H1 (cell line): ENCODE results near the gene STK32A. TPM values are rescaled to one million over a fixed set of nuclear protein-coding genes. Genes with fewer than 3 reads are reported as not detected.

Experiments used
- CTCF ChIA-PET: fragments of 300-600 bp; sonication (Branson Sonifier 250); formaldehyde crosslinking; loops from one replicate; lab custom pipeline; 2021; ENCODE audit not compliant: partially characterized antibody; lab: Charles Lee
- POLR2A ChIA-PET: fragments of 300-600 bp; sonication (Branson Sonifier 250); formaldehyde crosslinking; loops from one replicate; lab custom pipeline; 2021; ENCODE audit warnings: inconsistent platforms; ENCODE audit not compliant: partially characterized antibody; lab: Charles Lee
- DNase-seq, 2 experiments: peaks; one replicate each; pipeline versions ENCODE4 v3.0.0 to v3.0.0-alpha.2; 2010 to 2022; ENCODE audit warnings: low spot score in 2 of 2, low read depth in 1 of 2, mixed read lengths in 1 of 2
- FAIRE-seq: peaks from 2 replicates; lab custom pipeline; 2011; peaks lifted over from hg19 to GRCh38; lab: Jason Lieb, UNC
- H2AFZ ChIP-seq: 2 replicates; pipeline ENCODE4 v1.8.1; 2012; ENCODE audit warnings: low read length, inconsistent platforms
- H2AK5ac ChIP-seq: 2 replicates; pipeline ENCODE4 v1.6.1; 2013; ENCODE audit warnings: low read depth, low read length
- H2BK120ac ChIP-seq: replicated peaks from 2 replicates; pipeline ENCODE3; 2013; ENCODE audit warnings: low read depth, low read length, inconsistent platforms
- H2BK12ac ChIP-seq: 2 replicates; pipeline ENCODE4 v1.6.1; 2013; ENCODE audit warnings: low read depth, low read length
- H2BK15ac ChIP-seq: 2 replicates; pipeline ENCODE4 v1.6.1; 2013; ENCODE audit warnings: low read length
- H2BK20ac ChIP-seq: 2 replicates; pipeline ENCODE4 v1.6.1; 2013; ENCODE audit warnings: low read length
- H2BK5ac ChIP-seq: 2 replicates; pipeline ENCODE4 v1.6.1; 2013; ENCODE audit warnings: low read depth, low read length
- H3K14ac ChIP-seq: 2 replicates; pipeline ENCODE4 v1.6.1; 2013; ENCODE audit warnings: inconsistent platforms; ENCODE audit not compliant: insufficient read length
- H3K18ac ChIP-seq: 2 replicates; pipeline ENCODE4 v1.6.1; 2013; ENCODE audit warnings: low read length; ENCODE audit errors: extremely low read depth
- H3K23ac ChIP-seq: 2 replicates; pipeline ENCODE4 v1.6.1; 2013; ENCODE audit warnings: inconsistent platforms; ENCODE audit not compliant: insufficient read length
- H3K23me2 ChIP-seq: 2 replicates; pipeline ENCODE4 v1.6.1; 2013; ENCODE audit warnings: low read depth, low read length
- H3K27ac ChIP-seq: 2 replicates; pipeline ENCODE4 v1.6.1; 2011; ENCODE audit warnings: low read depth, low read length, inconsistent platforms
- H3K27me3 ChIP-seq, 4 experiments: replicated peaks in 1 of 4; 1 replicate in 1 of 4; 2 replicates in 3 of 4; pipeline versions ENCODE4 v1.6.1 to v1.8.1; 2011 to 2013; ENCODE audit warnings: low read length in 3 of 4, mild to moderate bottlenecking in 3 of 4, inconsistent platforms in 2 of 4, mixed read lengths in 2 of 4, moderate library complexity in 1 of 4; ENCODE audit not compliant: control insufficient read depth in 3 of 4, insufficient read depth in 3 of 4; ENCODE audit errors: extremely low read depth in 1 of 4
- H3K36me3 ChIP-seq, 4 experiments: 2 replicates each; pipeline versions ENCODE4 v1.6.1 to v1.8.1; 2011 to 2013; ENCODE audit warnings: mild to moderate bottlenecking in 4 of 4, low read length in 3 of 4, moderate library complexity in 2 of 4, control low read depth in 1 of 4, inconsistent platforms in 1 of 4; ENCODE audit not compliant: insufficient read depth in 4 of 4, control insufficient read depth in 2 of 4
- H3K4ac ChIP-seq: replicated peaks from 2 replicates; pipeline ENCODE3; 2013; ENCODE audit warnings: low read length, low read depth, mixed read lengths, inconsistent platforms; ENCODE audit not compliant: insufficient read length
- H3K4me1 ChIP-seq, 4 experiments: replicated peaks in 1 of 4; 1 replicate in 1 of 4; 2 replicates in 3 of 4; pipeline versions ENCODE4 v1.6.1 to v1.8.1; 2011 to 2013; ENCODE audit warnings: low read length in 3 of 4, inconsistent platforms in 2 of 4, mixed read lengths in 1 of 4; ENCODE audit not compliant: insufficient read depth in 4 of 4, control insufficient read depth in 3 of 4
- H3K4me2 ChIP-seq, 2 experiments: 2 replicates each; pipeline versions ENCODE4 v1.6.1 to v1.8.1; 2011 to 2013; ENCODE audit warnings: low read depth in 2 of 2, low read length in 2 of 2, control low read depth in 1 of 2, inconsistent platforms in 1 of 2, mild to moderate bottlenecking in 1 of 2; ENCODE audit not compliant: insufficient read depth in 1 of 2
- H3K4me3 ChIP-seq, 4 experiments: fragments of 200-600, 300-600 bp in 1 of 4; sonication (generic), shearing (Covaris generic), sonication (Bioruptor Twin) in 1 of 4; 2 replicates each; pipeline versions ENCODE4 v1.5.1 to v1.8.1; 2011 to 2016; ENCODE audit warnings: low read length in 4 of 4, low read depth in 3 of 4, control low read depth in 2 of 4, inconsistent platforms in 2 of 4, mild to moderate bottlenecking in 2 of 4, mixed read lengths in 1 of 4, moderate library complexity in 1 of 4; ENCODE audit not compliant: insufficient read depth in 2 of 4; ENCODE audit errors: extremely low read depth in 1 of 4
- H3K56ac ChIP-seq: replicated peaks from 2 replicates; pipeline ENCODE3; 2013; ENCODE audit warnings: low read depth, mild to moderate bottlenecking, mixed read lengths, low read length, inconsistent platforms; ENCODE audit not compliant: insufficient read length
- H3K79me1 ChIP-seq: 2 replicates; pipeline ENCODE4 v1.6.1; 2013; ENCODE audit warnings: low read depth, low read length, control low read depth
- H3K79me2 ChIP-seq, 2 experiments: 2 replicates each; pipeline versions ENCODE4 v1.6.1 to v1.8.1; 2012 to 2013; ENCODE audit warnings: low read length in 2 of 2, mild to moderate bottlenecking in 2 of 2, inconsistent platforms in 1 of 2; ENCODE audit not compliant: insufficient read depth in 2 of 2, control insufficient read depth in 1 of 2
- H3K9ac ChIP-seq, 4 experiments: replicated peaks in 1 of 4; 1 replicate in 1 of 4; 2 replicates in 3 of 4; pipeline versions ENCODE4 v1.6.1 to v1.8.1; 2011 to 2013; ENCODE audit warnings: low read depth in 3 of 4, low read length in 3 of 4, control low read depth in 2 of 4, mild to moderate bottlenecking in 2 of 4, moderate library complexity in 2 of 4, inconsistent platforms in 1 of 4; ENCODE audit errors: extremely low read depth in 1 of 4
- H3K9me3 ChIP-seq, 2 experiments: 2 replicates each; pipeline versions ENCODE4 v1.6.1 to v1.8.1; 2012 to 2013; ENCODE audit warnings: mild to moderate bottlenecking in 2 of 2, moderate library complexity in 2 of 2, control low read depth in 1 of 2, inconsistent platforms in 1 of 2, low read depth in 1 of 2, low read length in 1 of 2, mixed read lengths in 1 of 2; ENCODE audit not compliant: insufficient read depth in 2 of 2
- H4K20me1 ChIP-seq, 2 experiments: replicated peaks in 1 of 2; 2 replicates each; pipeline versions ENCODE3 to v1.8.1; 2011 to 2013; ENCODE audit warnings: inconsistent platforms in 2 of 2, low read length in 2 of 2, mild to moderate bottlenecking in 1 of 2; ENCODE audit not compliant: insufficient read depth in 2 of 2, control insufficient read depth in 1 of 2
- H4K5ac ChIP-seq: 2 replicates; pipeline ENCODE4 v1.6.1; 2013; ENCODE audit warnings: low read length, low read depth, mixed read lengths, inconsistent platforms; ENCODE audit not compliant: insufficient read length
- H4K8ac ChIP-seq: 2 replicates; pipeline ENCODE4 v1.8.0; 2013; ENCODE audit warnings: mild to moderate bottlenecking, moderate library complexity, low read length, inconsistent platforms; ENCODE audit not compliant: insufficient read depth; ENCODE audit errors: extremely low read depth
- H4K91ac ChIP-seq: replicated peaks from 2 replicates; pipeline ENCODE3; 2013; ENCODE audit warnings: low read length, mixed read lengths, inconsistent platforms; ENCODE audit not compliant: insufficient read length
- MAFK ChIP-seq: IDR thresholded peaks from 2 replicates; pipeline ENCODE4 v1.6.1; 2012; ENCODE audit warnings: low read depth, mild to moderate bottlenecking, improper control_type of control experiment, low read length
- NRF1 ChIP-seq: IDR thresholded peaks from 2 replicates; pipeline ENCODE4 v1.6.1; 2011; ENCODE audit warnings: mild to moderate bottlenecking, low read depth, low read length, improper control_type of control experiment
- WGBS, 2 experiments: shearing (Covaris generic) in 1 of 2; methylation state at CpG; one replicate each; pipeline versions ENCODE4 v1.1.6 to v1.1.7; 2013 to 2015; ENCODE audit warnings: low lambda C conversion rate in 2 of 2, mixed read lengths in 2 of 2, inconsistent platforms in 1 of 2, low coverage in 1 of 2, missing lambda C conversion rate in 1 of 2; ENCODE audit not compliant: insufficient replicate concordance in 2 of 2, insufficient coverage in 1 of 2, insufficient read length in 1 of 2; ENCODE audit errors: extremely low coverage in 1 of 2, missing lambda C conversion rate in 1 of 2; 5-methylcytosine and 5-hydroxymethylcytosine counted together
- polyA plus RNA-seq, 7 experiments: library from polyadenylated mRNA; depleted of rRNA in 3 of 7; stranded (reverse) in 5 of 7; unstranded in 2 of 7; fragments of >200 nt in 5 of 7; fragments of 200-250 nt in 2 of 7; gene quantifications; 1 replicate in 5 of 7; 2 replicates in 1 of 7; 4 replicates in 1 of 7; pipeline versions ENCODE4 v1.2.1 to v1.2.3, GENCODE V29; 2011 to 2013; ENCODE audit warnings: missing spikeins in 2 of 7, mixed read lengths in 2 of 7
- total RNA-seq: library from RNA; stranded (reverse); fragmentation: NEBNext Ultra II Directional; extraction: Animal tissue kit (Norgen Biotek cat#: 25700); gene quantifications from 2 replicates; pipeline ENCODE4 v1.2.1, GENCODE V29; 2021

The STK32A gene
- total and polyA plus RNA-seq, 2 of the 8 experiments (the other 6 are each of a cell fraction or from before 2014, with no cell fraction given): 1.3 to 2.5 TPM

DNA sequence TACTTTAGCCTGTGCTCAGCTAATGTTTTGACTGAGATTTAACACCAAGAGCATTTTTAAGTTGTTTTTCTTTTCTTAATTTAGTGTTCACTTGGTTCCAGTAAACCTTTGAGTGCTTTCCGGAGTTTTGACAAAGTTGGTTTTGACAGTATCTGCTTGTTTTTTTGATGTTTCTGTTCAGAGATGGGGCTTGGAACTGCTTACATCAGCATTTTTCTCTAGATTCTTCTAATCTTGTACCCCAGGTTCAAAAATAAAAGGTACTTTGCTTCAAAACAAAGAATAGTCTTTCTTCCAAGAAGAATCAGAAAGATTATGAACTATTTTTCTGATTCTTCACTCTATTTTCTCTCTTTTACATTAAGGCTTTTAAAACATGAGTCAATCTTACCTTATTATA lies 142.9 kb downstream of the STK32A start:
- H4K8ac ChIP-seq: no peak overlapping the region
- no peak overlapping the region for H2BK5ac ChIP-seq
- no peak overlapping the region for H2BK20ac ChIP-seq
- H2BK120ac ChIP-seq: no peak overlapping the region
- H3K27ac ChIP-seq: no peak overlapping the region
- WGBS, 2 experiments: 91% methylated on average over 1 of the region's 1 CpG; no CpG with 5 or more reads in 1 of the 2 experiments
- FAIRE-seq (no peak), DNase-seq (no peak)
- H3K4me3 ChIP-seq: no peak overlapping the region
- no peak overlapping the region for H3K14ac ChIP-seq
- H3K56ac ChIP-seq: no peak overlapping the region
- no peaks in the 10 kb centered on the region for H3K79me1 ChIP-seq
- H3K4me1 ChIP-seq: peaks cover 0 to 3% (median under 1%) of the 10 kb centered on the region in 4 experiments; a peak in 2 of 7 replicates
- H2AFZ ChIP-seq: no peak overlapping the region
- H2BK15ac ChIP-seq: no peak overlapping the region
- H2AK5ac ChIP-seq: no peak overlapping the region
- H3K23me2 ChIP-seq: no peaks in the 10 kb centered on the region
- H3K9me3 ChIP-seq: peaks cover 5 to 9% of the 10 kb centered on the region in 2 experiments; a peak in 2 of 4 replicates
- no peaks in the 10 kb centered on the region for H3K79me2 ChIP-seq
- ChIA-PET POLR2A (interaction anchor here (1.1 kb wide), 1 partner anchor 12 kb away, joined by 3 read pairs; no protein-coding TSS in a partner anchor), CTCF (interaction anchor here (0.7 to 1.3 kb wide), 4 partner anchors 9 to 74 kb away, joined by 3 to 5 read pairs (median 4); no protein-coding TSS in a partner anchor)
- H4K5ac ChIP-seq: no peak overlapping the region
- H4K20me1 ChIP-seq: no peaks in the 10 kb centered on the region
- H4K91ac ChIP-seq: no peak overlapping the region
- H3K4ac ChIP-seq: no peak overlapping the region
- no peak overlapping the region for H3K4me2 ChIP-seq
- no peak overlapping the region for H3K9ac ChIP-seq
- TF ChIP-seq NRF1 (no peak), MAFK (peak; percentile 93)
- H2BK12ac ChIP-seq: no peak overlapping the region
- H3K36me3 ChIP-seq: no peaks in the 10 kb centered on the region
- no peak overlapping the region for H3K18ac ChIP-seq
- H3K23ac ChIP-seq: no peak overlapping the region
- H3K27me3 ChIP-seq: no peaks in the 10 kb centered on the region
